Left renal cortex interstitium (tissue), 4 donors: ENCODE results near the gene TRPM3. TPM values are rescaled to one million over a fixed set of nuclear protein-coding genes. Genes with fewer than 3 reads are reported as not detected.
"Not testable (repeated sequence)": the region's sequence is repeated elsewhere in the genome, so short reads cannot be mapped to it uniquely, and the experiment has no call there.

Experiments
- DNase-seq, 4 donors: peaks; one replicate each; pipeline ENCODE4 v3.0.0-alpha.2; 2013; ENCODE audit warnings: low read depth in 4 of 4, low spot score in 2 of 4, missing footprints in 1 of 4
- polyA plus RNA-seq, 4 donors: library from polyadenylated mRNA; unstranded; fragments of 120-200 nt; gene quantifications; one replicate each; pipeline ENCODE4 v1.2.1, GENCODE V29; 2013; ENCODE audit not compliant: insufficient read length in 4 of 4

Gene TRPM3
- polyA plus RNA-seq, 4 donors = 12.1 to 17.6 (median 15.1) TPM

DNA sequence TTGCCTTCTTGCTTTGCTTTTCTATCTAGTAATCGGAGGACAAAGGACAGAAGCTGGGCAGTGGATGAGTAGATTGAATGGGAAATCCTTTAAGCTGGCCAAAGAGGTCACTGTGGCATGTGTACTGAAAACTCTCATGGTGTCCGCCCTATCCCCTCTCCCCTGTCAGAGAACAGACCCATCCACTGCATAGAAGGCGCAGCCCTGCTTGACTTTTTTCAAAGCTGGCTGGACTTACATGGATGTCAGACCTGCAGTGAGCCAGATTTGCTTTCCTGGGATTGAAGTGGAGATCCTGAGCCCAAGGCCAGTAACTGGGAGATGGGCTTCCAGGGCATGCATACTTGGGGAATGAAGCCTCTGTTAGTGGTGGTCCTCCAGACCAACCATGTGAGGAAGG, 329.5 kb downstream of the TRPM3 start:
- DNase-seq = no peak

DNA sequence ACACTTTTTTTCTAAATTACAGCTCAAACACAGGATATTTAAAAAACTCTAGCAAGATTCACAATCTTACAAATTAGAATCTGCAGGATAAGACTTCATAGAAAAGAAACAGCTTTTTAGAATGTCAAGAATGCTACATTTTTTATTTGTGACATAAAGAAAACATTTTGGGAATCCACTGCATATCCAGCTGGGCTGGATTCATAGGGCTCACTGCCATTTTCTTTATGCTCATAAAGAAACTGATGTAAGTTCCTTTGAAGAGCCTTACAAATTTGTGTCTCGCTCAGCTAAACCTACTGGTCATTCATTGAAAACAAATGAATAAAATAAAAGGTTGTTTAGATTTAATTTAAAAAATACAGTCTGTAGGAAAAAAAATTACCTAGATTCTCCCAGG, 332.3 kb downstream of the TRPM3 start:
- DNase-seq = no peak

DNA sequence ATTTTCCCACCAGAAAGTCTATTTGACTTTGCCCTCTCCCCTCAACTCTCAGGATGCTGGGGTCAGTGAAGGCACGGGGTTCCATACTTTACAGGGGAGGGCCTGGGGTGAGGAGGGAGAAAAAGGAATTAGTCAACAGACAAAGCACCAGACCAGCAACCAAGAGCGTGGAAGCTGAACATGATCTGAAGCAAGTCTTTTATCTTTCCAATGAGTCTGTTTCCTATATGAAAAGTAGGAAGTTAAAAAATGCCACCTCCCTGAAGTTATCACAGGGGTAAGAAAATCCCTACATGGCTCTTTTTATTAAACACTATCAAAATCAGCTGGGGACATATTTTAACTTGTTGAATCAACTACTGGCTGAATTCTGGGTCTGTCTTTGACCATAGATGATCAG, 337.0 kb downstream of the TRPM3 start:
- no peak for DNase-seq

DNA sequence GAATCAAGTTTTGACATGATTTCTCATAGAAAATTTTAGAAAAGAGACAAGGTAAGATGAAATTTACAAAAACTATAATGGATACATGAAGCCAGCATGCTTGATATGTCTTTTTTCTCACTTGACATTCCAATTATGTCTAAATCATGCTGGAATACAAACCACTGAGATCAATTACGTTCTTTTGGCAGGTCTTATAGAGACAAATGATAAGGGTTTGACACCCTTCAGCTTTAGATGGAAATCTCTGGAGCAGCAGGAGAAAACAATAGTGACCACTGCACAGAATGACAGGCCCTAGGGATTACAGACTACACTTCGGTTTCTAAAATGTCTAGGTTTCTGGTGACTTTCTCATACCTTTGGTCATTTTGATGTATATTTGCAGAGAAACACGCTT, 342.9 kb downstream of the TRPM3 start:
- DNase-seq = no peak

DNA sequence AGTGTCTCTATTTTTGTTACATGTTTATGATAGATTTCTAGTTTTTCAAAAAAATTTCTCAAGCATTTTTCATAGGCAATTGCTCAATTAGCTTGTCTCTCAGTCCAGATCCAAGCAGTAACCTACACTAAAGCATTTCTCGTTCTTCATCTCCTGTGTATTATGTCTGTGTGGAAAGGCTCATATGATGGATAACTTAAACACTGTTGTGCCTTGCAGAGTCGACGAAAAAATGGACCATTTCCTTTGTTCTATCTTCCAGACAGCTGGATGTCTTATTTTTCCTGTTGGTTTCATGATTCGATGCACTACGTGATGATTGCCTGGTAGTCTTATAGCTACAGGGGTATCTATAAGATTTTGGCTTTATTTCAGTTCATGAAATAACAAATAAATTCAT, 347.8 kb downstream of the TRPM3 start:
- DNase-seq = no peak

DNA sequence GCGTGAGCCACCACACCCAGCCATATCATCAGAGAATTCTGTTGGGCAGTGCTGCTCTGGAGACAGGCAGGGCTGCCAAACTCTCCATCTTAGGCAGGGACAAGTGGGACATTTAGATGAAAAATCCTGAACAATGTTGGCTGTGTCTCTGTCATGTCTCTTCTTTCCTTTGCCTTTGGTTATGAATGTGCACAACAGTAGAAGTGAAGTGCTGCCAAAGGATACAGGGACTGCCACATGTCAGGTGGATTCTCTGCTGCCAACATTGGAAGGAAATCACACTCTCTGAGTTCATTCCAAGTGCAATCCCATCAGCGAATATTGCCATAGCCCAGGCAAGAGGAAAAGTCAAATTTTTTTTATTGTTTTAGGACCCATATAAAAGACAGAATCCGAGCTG, 348.8 kb downstream of the TRPM3 start:
- DNase-seq = no peak

DNA sequence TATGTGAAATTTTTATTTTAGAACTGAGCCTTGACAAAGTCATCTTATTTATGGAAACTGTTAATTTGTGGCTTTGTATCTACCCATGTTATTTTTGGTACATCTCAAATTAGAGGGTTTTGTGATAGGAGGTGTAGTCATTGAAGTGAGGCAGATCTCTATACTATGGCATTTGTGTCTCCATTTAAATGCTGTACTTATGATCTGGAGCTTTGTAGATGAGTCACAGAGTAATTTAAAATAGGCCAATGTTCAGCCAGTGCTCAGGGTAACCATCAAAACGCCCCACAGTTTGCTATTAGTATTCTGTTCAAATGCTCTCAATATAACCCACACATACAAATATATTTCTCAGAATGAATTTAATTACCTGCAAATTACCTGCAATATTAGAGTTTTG, 355.5 kb downstream of the TRPM3 start:
- no peak for DNase-seq

DNA sequence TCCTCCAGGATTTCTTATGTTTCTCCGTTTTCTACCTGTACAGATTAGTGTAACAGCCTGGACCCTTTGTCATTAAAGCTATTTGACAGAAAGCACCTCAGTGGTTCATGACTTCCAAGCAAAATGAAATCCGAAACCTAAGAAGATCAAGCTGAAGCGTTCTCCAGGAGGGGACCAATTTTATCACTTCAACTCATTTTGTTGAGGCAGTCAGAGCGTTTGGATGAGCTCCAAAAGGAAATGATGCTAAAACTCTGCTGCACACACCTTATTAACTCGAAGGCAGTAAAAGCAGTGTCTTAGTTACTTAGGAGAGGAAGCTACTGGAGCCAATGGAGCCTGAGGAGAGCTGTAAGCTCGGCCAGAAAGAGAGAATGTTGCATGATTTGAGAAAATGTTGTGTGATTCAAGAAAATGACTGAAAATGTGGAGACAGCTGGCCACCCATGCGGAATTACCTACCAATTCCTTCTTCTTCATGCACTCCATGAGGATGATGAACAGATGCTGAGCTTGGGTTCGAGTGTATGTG, 360.2 kb downstream of the TRPM3 start:
- no peak for DNase-seq

DNA sequence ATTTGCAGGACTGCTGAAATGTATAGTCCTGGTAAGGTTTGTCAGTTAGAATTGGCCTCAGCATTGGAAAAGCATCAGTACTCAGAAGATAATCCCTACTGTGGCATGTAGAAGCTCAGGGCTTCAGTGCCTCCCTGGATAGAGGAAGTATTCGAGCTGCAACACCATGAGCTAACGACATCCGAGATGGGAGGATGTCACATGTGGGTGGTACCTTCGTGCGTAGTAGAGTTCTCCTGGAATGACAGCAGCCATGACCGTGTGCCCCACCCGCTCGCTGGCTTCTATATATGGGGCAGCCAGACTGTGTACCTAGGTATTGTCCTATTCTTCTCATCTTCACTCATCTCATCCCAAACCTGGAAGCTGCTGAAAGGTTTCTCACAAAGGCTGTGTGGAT, 361.2 kb downstream of the TRPM3 start:
- DNase-seq = no peak

DNA sequence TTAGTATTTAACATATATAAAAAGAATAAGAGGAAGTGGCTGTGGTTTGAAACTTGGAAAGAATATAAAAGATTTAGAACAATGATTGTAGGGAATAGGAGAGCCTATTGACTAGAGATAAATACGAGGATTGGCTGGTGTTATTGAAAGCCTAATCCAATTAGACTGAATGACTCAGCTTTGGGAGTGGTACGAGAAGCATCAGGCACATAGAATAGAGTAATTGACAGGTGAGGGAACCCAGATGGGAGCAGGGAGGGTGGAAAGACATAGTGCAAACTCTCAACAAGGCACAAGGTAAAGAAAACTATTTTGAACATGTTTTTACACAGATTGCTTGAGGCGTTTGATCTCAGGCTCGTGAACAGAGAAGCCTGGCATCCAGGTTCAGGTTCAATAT, 368.1 kb downstream of the TRPM3 start:
- no peak for DNase-seq

DNA sequence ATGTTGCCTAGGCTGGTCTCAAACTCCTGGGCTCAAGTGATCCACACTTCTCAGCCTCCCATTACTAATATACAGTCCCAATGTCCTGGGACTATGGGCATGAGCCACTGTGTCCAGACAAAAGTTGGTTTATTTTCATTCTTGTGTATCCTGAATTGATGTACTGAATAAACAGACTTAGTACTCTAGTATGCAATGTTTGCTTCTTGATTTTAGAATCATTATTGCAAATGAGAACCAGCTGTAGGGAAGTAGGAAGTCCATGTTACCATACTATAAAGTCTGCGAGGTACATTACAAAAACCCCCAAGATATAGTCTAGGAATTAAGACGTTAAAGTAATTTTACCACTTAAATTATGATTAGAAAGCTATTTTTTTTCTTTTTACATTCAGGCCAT, 372.4 kb downstream of the TRPM3 start:
- DNase-seq = no peak

DNA sequence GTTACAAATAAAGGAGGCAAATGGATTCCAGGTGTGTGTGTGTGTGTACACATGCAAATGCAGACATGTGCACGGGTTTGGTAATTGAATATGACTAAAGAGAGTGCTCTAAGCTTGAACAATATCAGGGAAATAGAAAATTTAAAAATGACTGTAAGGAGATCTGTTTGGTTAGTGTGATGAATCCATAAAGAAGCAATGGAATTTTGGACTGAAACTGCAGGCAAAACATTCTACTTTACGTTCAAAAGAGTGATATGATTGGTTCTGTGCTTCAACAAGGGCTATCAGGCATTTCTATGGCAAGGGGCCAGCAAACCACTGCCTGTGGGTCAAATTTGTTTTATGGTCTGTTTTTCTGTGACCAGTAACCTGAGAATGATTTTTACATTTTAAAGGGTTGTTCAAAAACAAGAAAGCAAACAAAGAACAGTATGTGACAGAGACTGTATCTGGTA, 374.1 kb downstream of the TRPM3 start:
- DNase-seq = no peak

DNA sequence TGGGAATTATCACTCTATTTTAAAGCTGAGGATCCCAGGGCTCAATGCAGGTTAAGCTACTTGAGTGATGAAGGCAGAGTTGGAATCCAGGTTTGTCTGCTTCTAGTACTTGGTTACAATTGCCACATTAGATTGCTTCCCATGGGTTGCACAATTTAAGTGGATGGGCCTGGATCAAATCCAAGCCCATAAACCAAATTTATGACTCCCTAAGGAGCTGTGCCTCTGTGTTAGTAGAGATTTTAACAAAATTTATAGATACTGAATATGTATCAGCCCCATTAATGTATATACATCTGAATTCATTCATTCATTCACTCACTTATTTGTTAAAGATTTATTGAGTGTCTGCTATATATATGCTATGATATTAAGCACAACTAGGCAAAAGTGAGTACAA, 374.7 kb downstream of the TRPM3 start:
- DNase-seq = no peak

DNA sequence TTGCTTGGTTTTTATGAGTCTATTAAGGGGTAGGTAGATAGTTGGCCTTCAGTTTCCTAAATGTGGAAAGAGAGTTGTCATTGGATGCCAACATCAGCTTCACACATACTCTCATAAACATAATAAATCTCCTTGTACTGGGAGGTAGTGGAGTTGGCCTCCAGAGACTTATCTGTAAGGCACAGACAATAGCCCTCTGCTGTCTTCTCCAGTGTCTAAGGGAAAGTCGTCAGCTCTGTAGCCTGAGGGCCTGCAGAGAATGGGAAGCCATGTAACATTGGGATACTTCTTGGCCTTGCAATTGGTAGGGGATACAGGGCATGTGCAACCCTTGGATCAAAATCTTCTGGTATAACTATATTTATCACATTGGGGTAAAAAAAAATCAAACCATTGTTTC, 375.1 kb downstream of the TRPM3 start:
- DNase-seq = no peak

DNA sequence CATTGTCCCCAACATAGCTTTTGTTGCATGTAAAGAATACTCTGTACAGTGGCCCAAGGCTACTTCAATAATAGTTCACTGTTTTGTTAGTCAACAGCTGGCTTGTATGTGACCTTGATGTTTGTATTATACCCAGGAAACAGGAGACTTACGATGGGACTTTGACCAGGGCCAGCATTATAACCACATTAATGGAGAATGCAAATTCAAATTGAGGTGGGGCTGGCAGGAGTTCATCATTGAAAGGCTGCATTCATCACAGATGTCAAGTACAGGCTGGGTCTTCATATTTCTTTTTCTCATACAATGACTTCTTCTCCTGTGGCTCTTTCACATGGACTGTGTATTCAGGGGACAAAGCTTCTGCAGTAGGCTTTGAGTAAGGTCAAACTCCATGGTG, 396.6 kb downstream of the TRPM3 start:
- DNase-seq = not testable (repeated sequence)

DNA sequence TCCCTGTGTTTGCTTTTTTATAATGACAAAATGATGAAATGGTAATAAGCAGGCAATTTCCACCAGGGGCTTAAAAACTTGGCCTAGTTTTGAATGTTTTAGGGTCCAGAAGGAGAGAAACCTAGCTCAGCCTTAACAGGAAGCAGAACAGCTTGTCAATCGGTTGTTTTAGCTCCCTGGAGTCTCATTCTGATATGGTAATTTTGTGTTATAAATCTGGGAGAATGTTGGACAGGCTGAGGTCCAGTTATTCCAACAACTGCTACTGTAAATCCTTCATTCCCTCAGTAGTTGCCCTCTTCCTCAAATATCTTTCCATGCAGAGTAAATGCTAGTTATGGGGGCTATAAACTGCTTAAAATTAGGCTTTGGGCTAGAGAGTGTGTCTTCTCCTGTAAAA, 397.4 kb downstream of the TRPM3 start:
- DNase-seq = not testable (repeated sequence)

DNA sequence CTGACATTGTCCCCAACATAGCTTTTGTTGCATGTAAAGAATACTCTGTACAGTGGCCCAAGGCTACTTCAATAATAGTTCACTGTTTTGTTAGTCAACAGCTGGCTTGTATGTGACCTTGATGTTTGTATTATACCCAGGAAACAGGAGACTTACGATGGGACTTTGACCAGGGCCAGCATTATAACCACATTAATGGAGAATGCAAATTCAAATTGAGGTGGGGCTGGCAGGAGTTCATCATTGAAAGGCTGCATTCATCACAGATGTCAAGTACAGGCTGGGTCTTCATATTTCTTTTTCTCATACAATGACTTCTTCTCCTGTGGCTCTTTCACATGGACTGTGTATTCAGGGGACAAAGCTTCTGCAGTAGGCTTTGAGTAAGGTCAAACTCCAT, 414.6 kb downstream of the TRPM3 start:
- DNase-seq = not testable (repeated sequence)

DNA sequence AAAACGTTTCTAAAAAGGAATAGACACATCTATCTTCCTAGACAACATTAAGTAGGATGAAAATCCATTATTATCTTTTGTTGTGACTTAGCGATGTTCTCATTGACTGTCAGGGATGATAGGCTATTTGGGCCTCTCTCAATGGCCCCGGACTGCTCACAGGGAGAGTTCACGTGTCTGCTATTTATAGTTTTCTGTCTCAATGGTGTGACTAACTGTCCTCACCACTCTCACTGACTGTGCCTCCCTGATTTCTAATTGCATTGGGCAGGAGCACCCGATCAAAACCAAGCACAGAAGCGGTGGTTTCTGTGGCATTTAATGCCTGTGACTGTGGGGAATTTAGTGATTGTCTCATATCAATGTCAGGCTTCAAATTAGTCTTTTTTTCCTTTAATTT, 420.3 kb downstream of the TRPM3 start:
- DNase-seq = no peak

DNA sequence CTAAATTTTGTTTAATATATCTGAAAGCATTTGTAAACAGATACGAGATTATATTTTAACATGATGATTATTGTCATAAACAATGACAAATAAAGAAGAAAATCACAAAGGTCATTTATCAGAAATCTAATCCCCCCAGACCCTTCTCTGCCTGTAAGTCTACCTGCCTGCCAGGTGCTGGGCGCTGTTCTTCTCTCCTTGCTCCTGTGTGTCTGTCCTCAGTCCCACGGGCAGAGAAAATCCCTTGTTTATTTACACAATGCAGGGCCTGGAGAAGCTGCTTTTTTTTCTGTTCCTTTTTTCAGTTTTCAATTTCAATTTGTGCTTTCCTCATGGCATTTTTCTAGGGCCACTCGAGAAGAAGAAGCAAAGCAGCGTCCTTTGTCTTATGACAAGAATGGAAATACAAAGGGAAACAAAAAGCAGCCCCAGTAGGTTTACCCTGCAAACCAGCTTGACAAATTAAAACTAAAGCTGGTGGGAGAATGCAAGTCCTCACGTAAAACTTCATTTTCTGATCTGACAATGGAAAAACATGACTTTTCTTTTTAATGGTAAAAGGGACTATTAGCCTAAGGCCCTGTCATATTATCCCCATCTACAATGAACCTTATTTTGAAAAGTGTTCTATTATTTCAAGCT, 424.6 kb downstream of the TRPM3 start:
- no peak for DNase-seq

DNA sequence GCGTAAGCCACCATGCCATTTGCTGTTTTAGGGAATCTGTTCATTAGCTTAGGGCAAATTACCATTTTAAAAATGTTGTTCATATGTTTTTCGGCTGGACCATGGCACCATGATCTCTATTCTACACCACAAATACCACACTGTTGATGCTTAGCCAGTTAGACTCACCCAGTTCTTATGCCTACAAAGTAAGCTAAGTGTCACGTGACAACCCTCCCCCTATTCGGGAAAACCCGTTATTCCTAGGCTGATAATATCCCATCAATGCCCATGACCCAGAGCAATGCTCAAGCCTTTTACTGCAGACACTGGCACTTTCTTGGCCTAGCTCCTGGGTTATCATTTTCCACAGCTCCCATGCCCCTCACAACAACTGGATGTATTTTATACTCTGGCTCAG, 426.7 kb downstream of the TRPM3 start:
- DNase-seq = no peak

DNA sequence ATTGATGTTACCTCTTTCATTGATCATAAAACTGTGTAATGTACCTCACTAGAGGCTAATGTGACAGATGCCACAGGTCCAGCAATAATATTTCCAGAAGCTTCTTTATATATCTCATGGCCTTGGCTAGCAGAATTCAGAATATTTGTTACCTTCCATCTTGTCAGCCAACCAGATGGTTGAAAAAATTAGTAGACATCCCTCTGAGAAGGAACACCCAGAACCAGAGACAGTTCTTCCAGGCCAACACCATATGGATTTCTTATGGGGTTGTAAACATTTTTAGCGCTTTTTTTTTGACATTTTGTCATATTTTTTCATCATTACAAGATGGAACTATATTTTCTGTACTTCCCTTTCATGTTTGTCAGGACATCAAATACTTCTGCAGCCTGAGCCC, 428.2 kb downstream of the TRPM3 start:
- DNase-seq = no peak

DNA sequence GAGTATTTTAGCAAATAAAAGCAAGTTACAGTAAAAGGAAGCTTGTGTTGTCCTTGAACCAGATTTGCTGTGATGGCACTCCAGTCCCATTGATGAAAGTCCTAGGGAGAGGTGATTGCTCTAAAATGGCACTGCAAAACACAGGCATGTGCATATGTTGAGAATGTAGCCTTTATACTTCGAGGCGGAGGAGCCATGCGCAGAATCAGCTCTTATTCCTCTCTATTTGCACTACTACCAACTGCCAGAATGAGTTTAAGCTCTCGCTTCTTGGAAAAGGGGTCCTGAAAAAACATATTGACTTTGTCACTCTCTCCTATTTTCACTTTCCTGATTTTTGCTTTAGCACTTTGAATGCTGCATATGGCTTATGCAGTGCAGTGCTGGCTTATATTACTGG, 429.0 kb downstream of the TRPM3 start:
- no peak for DNase-seq

DNA sequence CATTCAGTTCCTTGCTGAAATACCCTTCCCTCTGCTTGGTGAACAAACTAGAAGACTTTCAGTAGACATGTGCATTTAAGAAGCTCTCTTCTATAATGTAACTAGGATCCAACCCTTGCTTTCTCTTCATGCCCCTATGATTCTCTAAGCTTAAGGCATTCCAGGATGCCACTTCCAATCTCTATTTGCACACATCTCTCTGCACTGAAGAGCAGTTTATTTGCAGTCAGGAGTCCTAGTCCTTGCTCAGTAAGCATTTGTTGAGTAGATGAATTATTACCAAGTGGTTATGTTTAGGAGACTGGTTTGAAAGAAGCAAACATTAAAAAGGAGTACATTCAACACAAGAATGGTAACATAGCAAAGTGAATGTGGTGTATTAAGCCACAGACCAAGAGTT, 432.7 kb downstream of the TRPM3 start:
- DNase-seq = no peak
